PC-9 (cell line): ENCODE measurements around the gene ADCY2. TPM values are rescaled to one million over a fixed set of nuclear protein-coding genes. Genes with fewer than 3 reads are reported as not detected.

Experiments
- BruUV-seq: library from RNA; stranded (reverse); fragments of 400-500 nt; replicated peaks from 2 replicates; lab custom pipeline; 2021; lab: Mats Ljungman, UMichigan
- CTCF ChIA-PET: fragments of 300-600 bp; sonication (Branson Sonifier 250); formaldehyde crosslinking; loops from one replicate; lab custom pipeline; 2022; ENCODE audit warnings: antibody characterized with exemption; lab: Charles Lee
- POLR2A ChIA-PET: fragments of 300-600 bp; sonication (Branson Sonifier 250); formaldehyde crosslinking; loops from one replicate; lab custom pipeline; 2022; ENCODE audit warnings: antibody characterized with exemption; ENCODE audit not compliant: unreplicated experiment; lab: Charles Lee
- DNase-seq, 2 experiments: peaks; one replicate each; pipeline versions ENCODE4 v3.0.0 to v3.0.0-alpha.2; 2015 to 2022; ENCODE audit warnings: mixed read lengths in 1 of 2
- H2AFZ ChIP-seq: fragments of 200-600 bp; sonication (generic); 2 replicates; pipeline ENCODE4 v1.8.1; 2017; ENCODE audit warnings: antibody characterized with exemption
- H3F3A ChIP-seq: fragments of 200-600 bp; sonication (generic); 2 replicates; pipeline ENCODE4 v1.8.1; 2017; ENCODE audit warnings: antibody characterized with exemption, mild to moderate bottlenecking, low read depth; ENCODE audit not compliant: insufficient read depth
- H3K27ac ChIP-seq: fragments of 200-600 bp; sonication (generic); 2 replicates; pipeline ENCODE4 v1.6.1; 2016; ENCODE audit warnings: mixed run types
- H3K27me3 ChIP-seq: fragments of 200-600 bp; sonication (generic); 2 replicates; pipeline ENCODE4 v1.6.1; 2016; ENCODE audit warnings: low read depth, mixed run types; ENCODE audit not compliant: insufficient read depth
- H3K36me3 ChIP-seq: fragments of 200-600 bp; sonication (generic); 2 replicates; pipeline ENCODE4 v1.6.1; 2016; ENCODE audit warnings: low read depth, mixed run types
- H3K4me1 ChIP-seq: fragments of 200-600 bp; sonication (generic); replicated peaks from 2 replicates; pipeline ENCODE4 v1.6.1; 2016; ENCODE audit warnings: mixed run types; ENCODE audit not compliant: insufficient read depth
- H3K4me2 ChIP-seq: fragments of 200-600 bp; sonication (generic); 2 replicates; pipeline ENCODE4 v1.6.1; 2017; ENCODE audit warnings: mixed run types
- H3K4me3 ChIP-seq: fragments of 200-600 bp; sonication (generic); 2 replicates; pipeline ENCODE4 v1.6.1; 2016; ENCODE audit warnings: mixed run types
- H3K79me2 ChIP-seq: fragments of 200-600 bp; sonication (generic); 2 replicates; pipeline ENCODE4 v1.6.1; 2017; ENCODE audit warnings: low read depth, mixed run types
- H3K9me2 ChIP-seq: fragments of 200-600 bp; sonication (generic); 2 replicates; pipeline ENCODE4 v1.8.1; 2017; ENCODE audit warnings: mild to moderate bottlenecking; ENCODE audit not compliant: insufficient read depth
- H3K9me3 ChIP-seq: fragments of 200-600 bp; sonication (generic); 2 replicates; pipeline ENCODE4 v1.8.1; 2016; ENCODE audit warnings: low read depth; ENCODE audit not compliant: insufficient read depth
- H4K20me1 ChIP-seq: fragments of 200-600 bp; sonication (generic); 2 replicates; pipeline ENCODE4 v1.8.1; 2017; ENCODE audit not compliant: insufficient read depth
- CTCF ChIP-seq: fragments of 200-600 bp; sonication (generic); conservative IDR thresholded peaks from 2 replicates; pipeline ENCODE4 v1.6.1; 2017; ENCODE audit warnings: mixed run types, antibody characterized with exemption, mild to moderate bottlenecking, moderate library complexity
- EZH2 ChIP-seq: fragments of 200-600 bp; sonication (generic); IDR thresholded peaks from 2 replicates; pipeline ENCODE4 v1.8.0; 2017; ENCODE audit warnings: antibody characterized with exemption, low read depth
- intact Hi-C: fragments of 100-400 bp; cut with micrococcal nuclease; formaldehyde crosslinking; loops from one replicate; pipeline ENCODE4 v1.10.0; 2022; ENCODE audit not compliant: unreplicated experiment
- total RNA-seq: library from RNA; stranded (reverse); gene quantifications from 2 replicates; pipeline ENCODE4 v1.2.3, GENCODE V29; 2021

ADCY2 gene
- total RNA-seq, 1 experiment from 2014 or later: not detected

GRCh38 chr5:7664208-7664607 is 268.3 kb downstream of the ADCY2 start:
- no peak overlapping the region for H3K4me2 ChIP-seq
- no peak for DNase-seq
- no peaks in the 10 kb centered on the region for H3K9me2 ChIP-seq
- ChIA-PET POLR2A (no interaction called here), CTCF (no interaction called here)
- no peak overlapping the region for H2AFZ ChIP-seq
- H3K79me2 ChIP-seq: no peaks in the 10 kb centered on the region
- no peaks in the 10 kb centered on the region for H3K9me3 ChIP-seq
- H3K27me3 ChIP-seq: peaks cover 56% of the 10 kb centered on the region
- no peaks in the 10 kb centered on the region for H3K4me1 ChIP-seq
- intact Hi-C loops: no loop called here
- TF ChIP-seq EZH2: no peak
- no peak for TF ChIP-seq CTCF
- no peaks in the 10 kb centered on the region for H3K36me3 ChIP-seq
- no peak overlapping the region for H3K4me3 ChIP-seq
- no peaks in the 10 kb centered on the region for H3F3A ChIP-seq
- no TSS peak for BruUV-seq
- H3K27ac ChIP-seq: no peak overlapping the region
- H4K20me1 ChIP-seq: no peaks in the 10 kb centered on the region; the same call in 1 of the 2 replicates

- peaks cover 66% of the 10 kb centered on the region for H3K27me3 ChIP-seq
- no peaks in the 10 kb centered on the region for H3K4me1 ChIP-seq
- no peak overlapping the region for H3K4me3 ChIP-seq
- DNase-seq: no peak
- BruUV-seq: no TSS peak
- POLR2A ChIA-PET: no interaction called here
- no peaks in the 10 kb centered on the region for H3F3A ChIP-seq
- no peaks in the 10 kb centered on the region for H3K9me2 ChIP-seq
- no peak overlapping the region for H3K27ac ChIP-seq
- H2AFZ ChIP-seq: no peak overlapping the region
- H3K36me3 ChIP-seq: no peaks in the 10 kb centered on the region
- CTCF ChIA-PET: no interaction called here
- no peaks in the 10 kb centered on the region for H4K20me1 ChIP-seq
- H3K4me2 ChIP-seq: no peak overlapping the region
- TF ChIP-seq CTCF (no peak), EZH2 (no peak)
- intact Hi-C loops: no loop called here
- H3K79me2 ChIP-seq: no peaks in the 10 kb centered on the region
- H3K9me3 ChIP-seq: no peaks in the 10 kb centered on the region
Measured at GRCh38 chr5:7667216-7667767, 271.4 kb downstream of the ADCY2 start.

- H3F3A ChIP-seq: no peaks in the 10 kb centered on the region
- ChIA-PET POLR2A (no interaction called here), CTCF (no interaction called here)
- no peaks in the 10 kb centered on the region for H4K20me1 ChIP-seq
- H3K4me2 ChIP-seq: no peak overlapping the region
- H3K79me2 ChIP-seq: no peaks in the 10 kb centered on the region
- no peak overlapping the region for H3K27ac ChIP-seq
- no peaks in the 10 kb centered on the region for H3K9me3 ChIP-seq
- H3K4me3 ChIP-seq: no peak overlapping the region
- no peak for TF ChIP-seq CTCF
- H3K9me2 ChIP-seq: no peaks in the 10 kb centered on the region
- intact Hi-C loops: no loop called here
- no peak overlapping the region for H2AFZ ChIP-seq
- peaks cover 59% of the 10 kb centered on the region for H3K27me3 ChIP-seq
- H3K36me3 ChIP-seq: no peaks in the 10 kb centered on the region
- BruUV-seq: no TSS peak
- DNase-seq: no peak
- no peaks in the 10 kb centered on the region for H3K4me1 ChIP-seq
Measured at GRCh38 chr5:7668161-7668560, 272.2 kb downstream of the ADCY2 start.
